Astrocyte of the cerebellum (primary cell): ENCODE measurements around the gene EIF4E2.

Experiments used
- DNase-seq: peaks from one replicate; pipeline ENCODE4 v3.0.0-alpha.2; 2011; ENCODE audit warnings: low read depth
- H3K4me3 ChIP-seq: 2 replicates; pipeline ENCODE4 v1.5.1; 2011; ENCODE audit warnings: mild to moderate bottlenecking, low read depth, low read length, moderate library complexity
- CTCF ChIP-seq: IDR thresholded peaks from 2 replicates; pipeline ENCODE4 v1.5.1; 2012; ENCODE audit warnings: low read length, low read depth, moderate library complexity, mild to moderate bottlenecking; ENCODE audit errors: missing control alignments
- in situ Hi-C: cut with HindIII; loops from 2 replicates; pipeline ENCODE4 v1.10.0; 2017; ENCODE audit warnings: low sequenced_read_pairs

Gene EIF4E2

GRCh38 chr2:232547991-232548390 is 2.5 kb upstream of the EIF4E2 start:
- TF ChIP-seq CTCF: no peak
- DNase-seq: no peak
- in situ Hi-C loops: no loop called here
- no peak overlapping the region for H3K4me3 ChIP-seq

GRCh38 chr2:232549655-232550353 is 685 bp upstream of the EIF4E2 start:
- H3K4me3 ChIP-seq: peak overlapping the region; percentile 69
- no peak for TF ChIP-seq CTCF
- in situ Hi-C loops: no loop called here
- no peak for DNase-seq

- no peak for TF ChIP-seq CTCF
- peak overlapping the region; percentile 69 for H3K4me3 ChIP-seq
- in situ Hi-C loops: no loop called here
- DNase-seq: no peak
These were observed 755 bp downstream of the EIF4E2 start for GRCh38 chr2:232551250-232551638.

GRCh38 chr2:232551776-232552175 is 1.3 kb downstream of the EIF4E2 start:
- TF ChIP-seq CTCF: no peak
- peak overlapping the region; percentile 69 for H3K4me3 ChIP-seq
- in situ Hi-C loops: no loop called here

GRCh38 chr2:232556426-232556825 is 5.9 kb downstream of the EIF4E2 start:
- DNase-seq: no peak
- in situ Hi-C loops: no loop called here
- no peak overlapping the region for H3K4me3 ChIP-seq
- no peak for TF ChIP-seq CTCF

More at GRCh38 chr2:232551776-232552175, 1.3 kb downstream of the EIF4E2 start:
- no peak for DNase-seq

GRCh38 chr2:232562515-232563151 is 12.1 kb downstream of the EIF4E2 start:
- TF ChIP-seq CTCF: no peak
- DNase-seq: no peak
- in situ Hi-C loops: no loop called here
- H3K4me3 ChIP-seq: no peak overlapping the region
